DMS79 (cell line): Measurements from ENCODE around the gene EPHA6.

Experiments used
- DNase-seq: peaks from one replicate; lab custom pipeline; 2025; lab: John Stamatoyannopoulos, UW

Gene EPHA6

GRCh38 chr3:97647441-97647982 is 833.1 kb downstream of the EPHA6 start:
- no peak for DNase-seq

- DNase-seq: no peak
Observed at GRCh38 chr3:97655971-97656370, 841.6 kb downstream of the EPHA6 start.

- DNase-seq: no peak
Observed at GRCh38 chr3:97656638-97657037, 842.2 kb downstream of the EPHA6 start.

- peak; percentile 2 for DNase-seq
Observed at GRCh38 chr3:97658668-97659285, 844.4 kb downstream of the EPHA6 start.

- no peak for DNase-seq
Observed at GRCh38 chr3:97662264-97662663, 847.9 kb downstream of the EPHA6 start.

GRCh38 chr3:97662762-97663161 is 848.4 kb downstream of the EPHA6 start:
- no peak for DNase-seq

GRCh38 chr3:97665896-97666295 is 851.5 kb downstream of the EPHA6 start:
- DNase-seq: no peak

GRCh38 chr3:97670952-97671351 is 856.6 kb downstream of the EPHA6 start:
- no peak for DNase-seq

GRCh38 chr3:97673357-97673997 is 859.1 kb downstream of the EPHA6 start:
- DNase-seq: no peak

GRCh38 chr3:97674461-97674860 is 860.1 kb downstream of the EPHA6 start:
- no peak for DNase-seq

- DNase-seq: no peak
Observed at GRCh38 chr3:97680210-97680609, 865.8 kb downstream of the EPHA6 start.

- no peak for DNase-seq
Observed at GRCh38 chr3:97680696-97681095, 866.3 kb downstream of the EPHA6 start.

- no peak for DNase-seq
Observed at GRCh38 chr3:97684490-97684889, 870.1 kb downstream of the EPHA6 start.

- DNase-seq: no peak
Observed at GRCh38 chr3:97686258-97686657, 871.9 kb downstream of the EPHA6 start.

- DNase-seq: no peak
Observed at GRCh38 chr3:97687734-97688133, 873.3 kb downstream of the EPHA6 start.

- no peak for DNase-seq
Observed at GRCh38 chr3:97689111-97689510, 874.7 kb downstream of the EPHA6 start.

- no peak for DNase-seq
Observed at GRCh38 chr3:97689962-97690361, 875.6 kb downstream of the EPHA6 start.

- no peak for DNase-seq
Observed at GRCh38 chr3:97691354-97691753, 877.0 kb downstream of the EPHA6 start.

- DNase-seq: no peak
Observed at GRCh38 chr3:97692389-97692788, 878.0 kb downstream of the EPHA6 start.

- DNase-seq: peak; percentile 35
Observed at GRCh38 chr3:97692831-97693230, 878.4 kb downstream of the EPHA6 start.

- DNase-seq: no peak
Observed at GRCh38 chr3:97694876-97695275, 880.5 kb downstream of the EPHA6 start.

GRCh38 chr3:97698691-97699090 is 884.3 kb downstream of the EPHA6 start:
- no peak for DNase-seq

- DNase-seq: peak; percentile 78
Observed at GRCh38 chr3:97699889-97700288, 885.5 kb downstream of the EPHA6 start.

- DNase-seq: no peak
Observed at GRCh38 chr3:97705764-97706163, 891.4 kb downstream of the EPHA6 start.
